ENCODE data around the gene SNCG.
"Not testable (repeated sequence)": the region's sequence is repeated elsewhere in the genome, so short reads cannot be mapped to it uniquely, and the experiment has no call there.

The SNCG gene

GRCh38 chr10:86944907-86945306, 13.5 kb upstream of the SNCG start:
- no peak for DNase-seq (ENCODE audit: low read depth, low spot score)

GRCh38 chr10:86945361-86946212, 12.8 kb upstream of the SNCG start:
- no peak for DNase-seq (ENCODE audit: low read depth, low spot score)

GRCh38 chr10:86946213-86947155, 11.9 kb upstream of the SNCG start:
- no peak for DNase-seq (ENCODE audit: low read depth, low spot score)

GRCh38 chr10:86947806-86948205, 10.6 kb upstream of the SNCG start:
- not testable (repeated sequence) for DNase-seq (ENCODE audit: low read depth, low spot score)

GRCh38 chr10:86950349-86950748, 8.1 kb upstream of the SNCG start:
- DNase-seq (ENCODE audit: low read depth, low spot score) = no peak

GRCh38 chr10:86951184-86951761, 7.1 kb upstream of the SNCG start:
- DNase-seq (ENCODE audit: low read depth, low spot score) = no peak

GRCh38 chr10:86952106-86952505, 6.3 kb upstream of the SNCG start:
- DNase-seq (ENCODE audit: low read depth, low spot score) = no peak

GRCh38 chr10:86952697-86953096, 5.7 kb upstream of the SNCG start:
- not testable (repeated sequence) for DNase-seq (ENCODE audit: low read depth, low spot score)

GRCh38 chr10:86953747-86954680, 4.4 kb upstream of the SNCG start:
- peak; percentile 97 for DNase-seq (ENCODE audit: low read depth, low spot score)

GRCh38 chr10:86954681-86955500, 3.5 kb upstream of the SNCG start:
- no peak for DNase-seq (ENCODE audit: low read depth, low spot score)

GRCh38 chr10:86955501-86956194, 2.8 kb upstream of the SNCG start:
- no peak for DNase-seq (ENCODE audit: low read depth, low spot score)

- DNase-seq (ENCODE audit: low read depth, low spot score) = no peak
Measured at GRCh38 chr10:86956195-86956847, 2.1 kb upstream of the SNCG start.

- no peak for DNase-seq (ENCODE audit: low read depth, low spot score)
Measured at GRCh38 chr10:86956848-86957448, 1.5 kb upstream of the SNCG start.

- DNase-seq (ENCODE audit: low read depth, low spot score) = no peak
Measured at GRCh38 chr10:86957471-86958115, 806 bp upstream of the SNCG start, which contains the start of gene MMRN2. Gene MMRN2, minus strand, starts transcription at chr10:86957615. Its CDS starts 74 bp downstream, at chr10:86957541.

- DNase-seq (ENCODE audit: low read depth, low spot score) = no peak
Measured at GRCh38 chr10:86958901-86959736, 720 bp downstream of the SNCG start.

- DNase-seq (ENCODE audit: low read depth, low spot score) = no peak
Measured at GRCh38 chr10:86959737-86960002, 1.3 kb downstream of the SNCG start.
